ENCODE measurements around the gene MRM1. TPM values are rescaled to one million over a fixed set of nuclear protein-coding genes. Genes with fewer than 3 reads are reported as not detected.

Gene MRM1
- total RNA-seq, 1 experiment from 2014 or later, result 10.0 TPM

GRCh38 chr17:36598951-36599401 is 2.4 kb upstream of the MRM1 start:
- no TSS peak for BruUV-seq (replicated peaks)
- CTCF ChIA-PET, result interaction anchor here (0.7 kb wide), 1 partner anchor 9 kb away, joined by 4 read pairs; no protein-coding TSS in a partner anchor
- no peaks in the 10 kb centered on the region for H3K27me3 Mint-ChIP-seq (ENCODE audit: insufficient read depth, unreplicated experiment)
- intact Hi-C loops (cut with micrococcal nuclease), result no loop called here
- H3K27ac Mint-ChIP-seq (ENCODE audit: low read depth, unreplicated experiment), result no peak overlapping the region
- peaks cover 13% of the 10 kb centered on the region for H3K4me1 Mint-ChIP-seq (ENCODE audit: insufficient read depth, unreplicated experiment)
- H3K36me3 Mint-ChIP-seq (ENCODE audit: insufficient read depth, unreplicated experiment), result peaks cover 6% of the 10 kb centered on the region
- no peak for TF ChIP-seq CTCF (IDR thresholded peaks at IDR 0.05; ENCODE audit: unreplicated experiment)
- DNase-seq (ENCODE audit: unreplicated experiment), result no peak
- no peaks in the 10 kb centered on the region for H3K9me3 Mint-ChIP-seq (ENCODE audit: unreplicated experiment)
- H3K4me3 Mint-ChIP-seq (ENCODE audit: unreplicated experiment), result no peak overlapping the region
- POLR2A ChIA-PET, result interaction anchor here (0.9 to 5.0 kb wide), 3 partner anchors 7 to 55 kb away, joined by 4 to 60 read pairs (median 6); partner anchors contain the start of gene DHRS11

GRCh38 chr17:36599546-36600250 is 1.7 kb upstream of the MRM1 start:
- peaks cover 6% of the 10 kb centered on the region for H3K36me3 Mint-ChIP-seq (ENCODE audit: insufficient read depth, unreplicated experiment)
- CTCF ChIA-PET, result interaction anchor here (0.7 kb wide), 1 partner anchor 10 kb away, joined by 4 read pairs; no protein-coding TSS in a partner anchor
- intact Hi-C loops (cut with micrococcal nuclease), result loop anchor here (5.0 to 10.0 kb wide), 2 partner anchors 638 to 775 kb away; partner anchors contain the start of gene C17orf78

GRCh38 chr17:36600465-36600864 is 918 bp upstream of the MRM1 start:
- DNase-seq (ENCODE audit: unreplicated experiment), result no peak
- H3K36me3 Mint-ChIP-seq (ENCODE audit: insufficient read depth, unreplicated experiment), result peaks cover 3% of the 10 kb centered on the region
- BruUV-seq (replicated peaks), result no TSS peak
- H3K4me3 Mint-ChIP-seq (ENCODE audit: unreplicated experiment), result peak overlapping the region; percentile 93
- no peaks in the 10 kb centered on the region for H3K9me3 Mint-ChIP-seq (ENCODE audit: unreplicated experiment)
- no peak for TF ChIP-seq CTCF (IDR thresholded peaks at IDR 0.05; ENCODE audit: unreplicated experiment)
- H3K4me1 Mint-ChIP-seq (ENCODE audit: insufficient read depth, unreplicated experiment), result peaks cover 17% of the 10 kb centered on the region
- peak overlapping the region; percentile 85 for H3K27ac Mint-ChIP-seq (ENCODE audit: low read depth, unreplicated experiment)
- intact Hi-C loops (cut with micrococcal nuclease), result loop anchor here (5.0 to 10.0 kb wide), 2 partner anchors 637 to 774 kb away; partner anchors contain the start of gene C17orf78
- ChIA-PET CTCF (interaction anchor here (0.6 to 2.1 kb wide), 2 partner anchors 18 to 632 kb away, joined by 3 to 9 read pairs; no protein-coding TSS in a partner anchor), POLR2A (interaction anchor here (0.7 to 5.0 kb wide), 8 partner anchors 8 to 447 kb away, joined by 3 to 66 read pairs (median 15); partner anchors contain the start of genes DHRS11, GGNBP2, MYO19 and PIGW)
- H3K27me3 Mint-ChIP-seq (ENCODE audit: insufficient read depth, unreplicated experiment), result no peaks in the 10 kb centered on the region

More at GRCh38 chr17:36599546-36600250, 1.7 kb upstream of the MRM1 start:
- Mint-ChIP-seq H3K9me3 (ENCODE audit: unreplicated experiment) (no peaks in the 10 kb centered on the region), H3K4me1 (ENCODE audit: insufficient read depth, unreplicated experiment) (peaks cover 16% of the 10 kb centered on the region), H3K27ac (ENCODE audit: low read depth, unreplicated experiment) (no peak overlapping the region), H3K27me3 (ENCODE audit: insufficient read depth, unreplicated experiment) (no peaks in the 10 kb centered on the region), H3K4me3 (ENCODE audit: unreplicated experiment) (peak overlapping the region; percentile 93)
- TF ChIP-seq CTCF (IDR thresholded peaks at IDR 0.05; ENCODE audit: unreplicated experiment), result no peak
- no peak for DNase-seq (ENCODE audit: unreplicated experiment)
- BruUV-seq (replicated peaks), result no TSS peak
- POLR2A ChIA-PET, result interaction anchor here (0.6 to 5.0 kb wide), 4 partner anchors 8 to 393 kb away, joined by 3 to 60 read pairs (median 5); partner anchors contain the start of gene DHRS11

GRCh38 chr17:36600936-36601302 is 464 bp upstream of the MRM1 start:
- BruUV-seq (replicated peaks), result TSS peak; percentile 68
- Mint-ChIP-seq H3K9me3 (ENCODE audit: unreplicated experiment) (no peaks in the 10 kb centered on the region), H3K36me3 (ENCODE audit: insufficient read depth, unreplicated experiment) (no peaks in the 10 kb centered on the region), H3K4me3 (ENCODE audit: unreplicated experiment) (peak overlapping the region; percentile 93), H3K4me1 (ENCODE audit: insufficient read depth, unreplicated experiment) (peaks cover 22% of the 10 kb centered on the region), H3K27me3 (ENCODE audit: insufficient read depth, unreplicated experiment) (no peaks in the 10 kb centered on the region), H3K27ac (ENCODE audit: low read depth, unreplicated experiment) (peak overlapping the region; percentile 85)
- intact Hi-C loops (cut with micrococcal nuclease), result loop anchor here (5.0 to 10.0 kb wide), 2 partner anchors 636 to 774 kb away; partner anchors contain the start of gene C17orf78
- DNase-seq (ENCODE audit: unreplicated experiment), result no peak
- POLR2A ChIA-PET, result interaction anchor here (0.7 to 5.0 kb wide), 14 partner anchors 9 to 761 kb away, joined by 3 to 66 read pairs (median 9); partner anchors contain the start of genes AATF, DHRS11, GGNBP2 and MYO19
- CTCF ChIA-PET, result interaction anchor here (0.6 to 3.1 kb wide), 5 partner anchors 8 to 633 kb away, joined by 3 to 16 read pairs (median 9); no protein-coding TSS in a partner anchor
- no peak for TF ChIP-seq CTCF (IDR thresholded peaks at IDR 0.05; ENCODE audit: unreplicated experiment)

All from MCF 10A (cell line).